Small intestine (tissue), 7 donors: ENCODE data around the gene SHISA6. TPM values are rescaled to one million over a fixed set of nuclear protein-coding genes. Genes with fewer than 3 reads are reported as not detected.

Source experiments
- DNase-seq, 2 donors: peaks; one replicate each; pipeline versions ENCODE4 v3.0.0 to v3.0.0-alpha.2; 2013
- FAIRE-seq: peaks from 2 replicates; lab custom pipeline; 2012; peaks lifted over from hg19 to GRCh38; lab: Jason Lieb, UNC
- H3K27ac ChIP-seq, 3 donors: one replicate each; pipeline ENCODE4 v1.5.1; 2013; ENCODE audit warnings: low read length in 2 of 3, mild to moderate bottlenecking in 2 of 3, control low read depth in 1 of 3, inconsistent platforms in 1 of 3, low read depth in 1 of 3, moderate library complexity in 1 of 3
- H3K27me3 ChIP-seq, 3 donors: one replicate each; pipeline ENCODE4 v1.6.1; 2013; ENCODE audit warnings: low read length in 3 of 3, inconsistent platforms in 1 of 3; ENCODE audit not compliant: control insufficient read depth in 3 of 3, insufficient read depth in 3 of 3
- H3K36me3 ChIP-seq, 3 donors: one replicate each; pipeline ENCODE4 v1.6.1; 2013; ENCODE audit warnings: low read length in 3 of 3, inconsistent platforms in 1 of 3, low read depth in 1 of 3, mild to moderate bottlenecking in 1 of 3, moderate library complexity in 1 of 3; ENCODE audit not compliant: control insufficient read depth in 3 of 3, insufficient read depth in 2 of 3
- H3K4me1 ChIP-seq, 3 donors: one replicate each; pipeline ENCODE4 v1.6.1; 2013; ENCODE audit warnings: low read length in 2 of 3, inconsistent platforms in 1 of 3, low read depth in 1 of 3, mild to moderate bottlenecking in 1 of 3, moderate library complexity in 1 of 3; ENCODE audit not compliant: control insufficient read depth in 3 of 3, insufficient read depth in 2 of 3
- H3K4me3 ChIP-seq, 3 donors: one replicate each; pipeline ENCODE4 v1.5.1; 2013; ENCODE audit warnings: low read length in 3 of 3, control low read depth in 1 of 3, inconsistent platforms in 1 of 3, low read depth in 1 of 3, mild to moderate bottlenecking in 1 of 3, moderate library complexity in 1 of 3
- H3K9me3 ChIP-seq, 2 donors: one replicate each; pipeline ENCODE4 v1.6.1; 2013; ENCODE audit warnings: low read depth in 1 of 2, low read length in 1 of 2; ENCODE audit not compliant: control insufficient read depth in 2 of 2, insufficient read depth in 1 of 2
- WGBS, 3 donors: extraction: QIAGEN DNeasy Blood & Tissue Kit; methylation state at CpG; one replicate each; pipeline ENCODE4 v1.1.7; 2013; 5-methylcytosine and 5-hydroxymethylcytosine counted together
- polyA plus RNA-seq, 4 donors: library from polyadenylated mRNA; stranded (reverse) in 3 of 4; unstranded in 1 of 4; fragments of 200-250 nt in 3 of 4; fragments of 120-200 nt in 1 of 4; gene quantifications; one replicate each; pipeline versions ENCODE4 v1.2.1 to v1.2.3, GENCODE V29; 2013
- donor health status: healthy with polysubstance abuse.
- donor health status: control.
- donor health status: control.
- donor health status: Bipolar disorder and iron deficiency.
- donor health status: healthy.

SHISA6 gene
- polyA plus RNA-seq, 4 donors, result 0.04 to 0.24 TPM; not detected in 2

DNA sequence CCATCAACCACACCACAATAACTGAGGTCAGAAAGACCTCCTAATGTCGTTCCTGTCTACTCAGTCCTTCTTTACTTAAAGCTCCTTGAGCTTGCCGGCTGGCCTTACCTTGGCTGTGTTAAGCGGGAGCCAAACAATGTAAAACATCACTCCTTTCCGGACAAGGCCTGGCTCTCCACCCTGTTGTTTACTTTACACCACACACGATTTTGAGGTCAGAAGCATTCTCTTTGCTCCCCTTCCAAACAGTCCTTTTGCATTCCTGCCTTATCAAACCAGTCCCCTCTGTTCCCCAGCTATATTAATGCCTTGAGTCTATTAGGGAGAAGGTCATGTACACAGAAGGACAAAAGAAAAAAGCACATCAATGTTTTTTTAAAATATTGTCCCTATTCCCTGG, 19.3 kb upstream of the SHISA6 start:
- H3K4me1 ChIP-seq, result no peaks in the 10 kb centered on the region
- FAIRE-seq, result no peak
- no peak overlapping the region for H3K27ac ChIP-seq

DNA sequence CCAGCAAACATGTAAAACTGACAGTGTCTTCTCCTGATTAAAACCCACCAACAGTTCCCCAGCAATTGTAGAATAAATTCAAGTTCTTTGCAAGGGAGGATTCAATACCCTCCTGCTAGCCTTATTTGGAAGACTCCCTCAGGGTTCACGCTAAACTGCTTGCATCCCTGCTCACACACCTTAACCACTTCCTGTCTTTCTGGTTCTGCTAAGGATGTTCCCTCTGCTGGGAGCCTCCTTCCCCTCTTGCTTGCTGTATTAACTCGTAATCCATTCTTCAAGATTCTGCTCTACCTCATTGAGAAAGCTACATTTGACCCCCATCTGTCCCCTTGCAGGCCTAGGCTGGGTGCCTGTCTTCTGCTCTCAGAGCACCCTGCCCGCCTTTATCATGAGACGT, 2.3 kb upstream of the SHISA6 start:
- Histone ChIP-seq H3K27ac (no peak overlapping the region), H3K9me3 (no peaks in the 10 kb centered on the region), H3K36me3 (no peaks in the 10 kb centered on the region), H3K27me3 (peaks cover 12 to 35% (median 13%) of the 10 kb centered on the region in 3 donors), H3K4me3 (no peak overlapping the region), H3K4me1 (no peaks in the 10 kb centered on the region)
- FAIRE-seq (no peak), DNase-seq (no peak)
- WGBS, 3 donors, result 13 to 27% (median 18%) methylated on average over 4 of the region's 4 CpGs

More for the DNA sequence above, 19.3 kb upstream of the SHISA6 start:
- WGBS, 3 donors, result 15 to 24% (median 17%) methylated on average over 5 of the region's 5 CpGs
- H3K27me3 ChIP-seq, result no peaks in the 10 kb centered on the region
- H3K4me3 ChIP-seq, result no peak overlapping the region
- H3K36me3 ChIP-seq, result no peaks in the 10 kb centered on the region
- no peaks in the 10 kb centered on the region for H3K9me3 ChIP-seq
- no peak for DNase-seq

DNA sequence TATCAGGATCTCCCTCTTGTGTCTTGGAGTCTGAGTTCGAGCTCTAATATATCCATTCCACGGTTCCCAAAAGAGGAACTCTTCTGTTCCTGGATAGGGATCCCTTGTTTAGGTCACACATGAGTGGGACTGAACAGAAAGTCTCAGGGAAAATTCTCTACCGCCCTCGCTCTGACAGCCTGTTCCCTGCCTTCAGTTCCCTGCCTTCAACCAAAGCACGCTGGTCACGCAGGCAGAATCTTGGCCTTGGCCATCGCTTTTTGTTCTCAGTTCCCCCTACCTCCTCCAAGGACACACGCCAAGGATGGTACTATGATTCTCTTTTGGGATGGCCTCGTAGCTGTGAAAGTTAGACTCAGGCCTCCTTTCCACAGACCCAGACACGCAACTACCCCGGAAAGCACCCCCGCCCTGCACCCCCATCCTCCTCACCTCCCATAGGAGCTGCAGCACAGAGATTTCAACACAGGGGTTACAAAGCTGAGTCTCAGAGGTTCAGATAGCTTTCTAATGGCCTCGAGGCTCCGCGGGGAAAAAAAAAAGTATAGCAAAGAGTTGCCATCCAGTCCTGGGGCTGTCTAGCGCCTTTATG, 1.5 kb upstream of the SHISA6 start:
- Histone ChIP-seq H3K27me3 (peaks cover 13 to 42% (median 17%) of the 10 kb centered on the region in 3 donors), H3K4me3 (no peak overlapping the region)
- DNase-seq, result no peak

GRCh38 chr17:11240041-11240840, 772 bp upstream of the SHISA6 start:
- WGBS, 3 donors, result 3 to 6% (median 5%) methylated on average over 29 to 90 of the region's 90 CpGs
- Histone ChIP-seq H3K4me1 (no peaks in the 10 kb centered on the region), H3K27me3 (peaks cover 13 to 48% (median 22%) of the 10 kb centered on the region in 3 donors), H3K4me3 (peak overlapping the region in 1 of 3 donors; percentile 27), H3K9me3 (no peaks in the 10 kb centered on the region), H3K27ac (no peak overlapping the region), H3K36me3 (no peaks in the 10 kb centered on the region)
- no peak for FAIRE-seq
- peak in 1 of 2 donors; percentile 10 for DNase-seq

More for the DNA sequence above, 1.5 kb upstream of the SHISA6 start:
- FAIRE-seq, result no peak
- H3K4me1 ChIP-seq, result no peaks in the 10 kb centered on the region
- no peaks in the 10 kb centered on the region for H3K36me3 ChIP-seq
- no peak overlapping the region for H3K27ac ChIP-seq
- H3K9me3 ChIP-seq, result no peaks in the 10 kb centered on the region
- 23 to 30% (median 29%) methylated on average over 16 of the region's 16 CpGs for WGBS, 3 donors

DNA sequence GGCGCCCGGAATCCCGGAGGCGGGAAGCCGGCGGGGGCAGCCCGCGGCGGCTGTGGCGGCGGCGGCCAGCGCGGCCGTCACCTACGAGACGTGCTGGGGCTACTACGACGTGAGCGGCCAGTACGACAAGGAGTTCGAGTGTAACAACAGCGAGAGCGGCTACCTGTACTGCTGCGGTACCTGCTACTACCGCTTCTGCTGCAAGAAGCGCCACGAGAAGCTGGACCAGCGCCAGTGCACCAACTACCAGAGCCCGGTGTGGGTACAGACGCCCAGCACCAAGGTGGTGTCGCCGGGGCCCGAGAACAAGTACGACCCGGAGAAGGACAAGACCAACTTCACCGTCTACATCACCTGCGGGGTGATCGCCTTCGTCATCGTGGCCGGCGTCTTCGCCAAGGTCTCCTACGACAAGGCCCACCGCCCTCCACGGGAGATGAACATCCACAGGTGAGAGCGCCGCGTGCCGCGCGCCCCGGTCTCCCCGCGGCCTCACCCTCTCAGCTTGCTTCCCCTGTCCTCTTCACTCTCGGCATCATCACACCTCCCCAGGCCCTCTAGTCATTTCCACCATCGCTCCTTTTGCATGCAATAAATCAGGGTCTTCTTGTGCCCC, 706 bp downstream of the SHISA6 start:
- WGBS, 3 donors, result 13 to 23% (median 20%) methylated on average over 44 to 58 of the region's 58 CpGs
- Histone ChIP-seq H3K36me3 (no peaks in the 10 kb centered on the region), H3K4me3 (no peak overlapping the region), H3K9me3 (no peaks in the 10 kb centered on the region), H3K27me3 (peaks cover 13 to 48% (median 23%) of the 10 kb centered on the region in 3 donors), H3K27ac (no peak overlapping the region), H3K4me1 (no peaks in the 10 kb centered on the region)
- no peak for FAIRE-seq
- DNase-seq, result no peak

DNA sequence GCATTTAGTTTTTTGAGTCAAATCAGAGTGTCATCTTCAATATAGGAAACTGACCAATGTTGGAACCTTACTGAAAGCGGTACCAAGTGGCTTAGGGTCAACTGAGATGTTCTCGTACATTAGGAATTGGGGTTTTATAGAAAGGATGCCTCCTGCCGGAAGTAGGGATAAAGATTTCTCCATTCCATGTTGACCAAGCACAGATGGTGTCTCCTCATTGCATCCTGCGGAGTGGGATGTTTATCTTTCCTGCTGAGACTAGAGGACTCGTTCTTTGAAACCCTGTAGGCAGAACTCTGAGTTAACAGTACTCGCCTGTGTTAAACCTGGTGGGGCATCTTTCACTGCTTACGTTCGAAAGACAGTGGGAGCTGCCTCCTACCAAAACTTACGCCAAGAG, 1.4 kb downstream of the SHISA6 start:
- no peak for FAIRE-seq
- DNase-seq, result no peak
- peaks cover 13 to 48% (median 23%) of the 10 kb centered on the region in 3 donors for H3K27me3 ChIP-seq
- WGBS, 3 donors, result 33 to 45% (median 44%) methylated on average over 9 of the region's 9 CpGs
- no peak overlapping the region for H3K27ac ChIP-seq
- H3K9me3 ChIP-seq, result no peaks in the 10 kb centered on the region
- H3K4me1 ChIP-seq, result no peaks in the 10 kb centered on the region
- no peak overlapping the region for H3K4me3 ChIP-seq
- no peaks in the 10 kb centered on the region for H3K36me3 ChIP-seq

DNA sequence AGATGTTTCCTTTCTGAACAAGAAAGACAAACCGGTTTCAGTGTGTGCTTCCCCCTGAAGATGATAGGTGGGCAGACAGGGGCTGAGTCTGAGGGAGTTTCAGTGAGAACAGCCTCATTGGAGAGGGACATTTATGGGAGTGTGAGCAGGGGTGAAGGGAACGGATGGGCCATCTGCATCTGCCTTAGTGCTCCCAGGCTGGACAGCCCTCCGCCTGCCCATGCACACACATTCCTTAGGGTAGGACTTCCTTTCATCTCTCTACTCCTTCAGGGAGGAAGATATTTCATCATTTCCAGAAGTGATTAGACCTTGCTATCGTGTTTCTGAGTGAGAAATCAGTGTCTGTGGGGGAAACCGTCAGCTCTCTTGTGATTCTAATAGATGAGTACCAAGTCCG, 3.8 kb downstream of the SHISA6 start:
- H3K27me3 ChIP-seq, result peaks cover 13 to 40% (median 18%) of the 10 kb centered on the region in 3 donors
- H3K27ac ChIP-seq, result no peak overlapping the region
- no peaks in the 10 kb centered on the region for H3K36me3 ChIP-seq
- no peak for FAIRE-seq
- no peaks in the 10 kb centered on the region for H3K9me3 ChIP-seq
- WGBS, 3 donors, result 47 to 69% (median 64%) methylated on average over 6 of the region's 6 CpGs
- no peaks in the 10 kb centered on the region for H3K4me1 ChIP-seq
- no peak for DNase-seq
- H3K4me3 ChIP-seq, result no peak overlapping the region

DNA sequence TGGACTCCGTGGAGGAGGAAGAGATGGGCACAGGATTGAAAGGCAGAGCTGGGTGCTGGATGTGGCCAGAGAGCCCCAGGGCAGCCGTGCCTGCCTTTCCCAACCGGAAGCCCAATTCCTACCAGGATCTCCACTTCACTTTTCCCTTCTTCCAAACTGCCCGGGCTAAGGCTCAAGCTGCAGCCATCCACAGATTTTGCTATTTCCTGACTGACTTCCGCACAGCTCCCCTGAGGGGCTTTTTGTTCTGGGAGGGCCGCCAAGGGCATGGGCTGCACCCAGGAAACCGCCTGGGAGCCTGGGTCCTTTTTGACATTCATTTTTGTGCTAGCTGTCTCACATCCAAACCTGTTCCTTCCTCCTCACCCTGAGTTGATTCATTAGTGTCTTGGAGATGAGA, 4.2 kb downstream of the SHISA6 start:
- no peaks in the 10 kb centered on the region for H3K9me3 ChIP-seq

More for the DNA sequence above, 4.2 kb downstream of the SHISA6 start:
- no peaks in the 10 kb centered on the region for H3K36me3 ChIP-seq
- WGBS, 3 donors, result 52 to 71% (median 69%) methylated on average over 7 of the region's 7 CpGs
- FAIRE-seq, result no peak
- peaks cover 13 to 36% (median 18%) of the 10 kb centered on the region in 3 donors for H3K27me3 ChIP-seq
- H3K4me3 ChIP-seq, result no peak overlapping the region
- DNase-seq, result no peak
- no peak overlapping the region for H3K27ac ChIP-seq
- H3K4me1 ChIP-seq, result no peaks in the 10 kb centered on the region
